BLaER1 (cell line): ENCODE results near the gene RGS19.
A peak's percentile ranks its signal among the peaks of the same experiment; 100 is the strongest.

Experiments
- H3K27ac ChIP-seq: shearing (Covaris generic); formaldehyde crosslinking; 2 replicates; pipeline ENCODE4 v1.8.1; 2022
- H3K27me3 ChIP-seq: shearing (Covaris generic); formaldehyde crosslinking; 2 replicates; pipeline ENCODE4 v1.8.1; 2022
- H3K36me3 ChIP-seq: shearing (Covaris generic); formaldehyde crosslinking; 2 replicates; pipeline ENCODE4 v1.8.1; 2022
- H3K4me1 ChIP-seq: shearing (Covaris generic); formaldehyde crosslinking; 2 replicates; pipeline ENCODE4 v1.8.1; 2022
- H3K4me2 ChIP-seq: shearing (Covaris generic); formaldehyde crosslinking; 2 replicates; pipeline ENCODE4 v1.8.1; 2022
- H3K4me3 ChIP-seq: shearing (Covaris generic); formaldehyde crosslinking; 2 replicates; pipeline ENCODE4 v1.8.1; 2022
- H3K9ac ChIP-seq: shearing (Covaris generic); formaldehyde crosslinking; 2 replicates; pipeline ENCODE4 v1.8.1; 2022
- H3K9me3 ChIP-seq: shearing (Covaris generic); formaldehyde crosslinking; 2 replicates; pipeline ENCODE4 v1.8.1; 2022
- H4K20me1 ChIP-seq: shearing (Covaris generic); formaldehyde crosslinking; 2 replicates; pipeline ENCODE4 v1.8.1; 2022
- Cebpa-rat ChIP-seq: shearing (Covaris generic); IDR thresholded peaks from 2 replicates; pipeline ENCODE4 v1.8.1; 2022

The RGS19 gene

GRCh38 chr20:64051033-64051452 lies 28.3 kb downstream of the RGS19 start:
- peaks cover 12% of the 10 kb centered on the region for H4K20me1 ChIP-seq
- H3K36me3 ChIP-seq = no peaks in the 10 kb centered on the region
- H3K9ac ChIP-seq = no peak overlapping the region
- H3K27me3 ChIP-seq = peaks cover 84% of the 10 kb centered on the region
- H3K4me1 ChIP-seq = peaks cover 75% of the 10 kb centered on the region
- no peak for TF ChIP-seq Cebpa-rat
- peak overlapping the region; percentile 94 for H3K4me2 ChIP-seq
- no peaks in the 10 kb centered on the region for H3K9me3 ChIP-seq
- H3K4me3 ChIP-seq = no peak overlapping the region
- H3K27ac ChIP-seq = no peak overlapping the region

GRCh38 chr20:64050261-64051032 lies 28.9 kb downstream of the RGS19 start:
- H3K9ac ChIP-seq = peak overlapping the region; percentile 57; the same call in 1 of the 2 replicates
- H3K9me3 ChIP-seq = no peaks in the 10 kb centered on the region
- H3K27me3 ChIP-seq = peaks cover 90% of the 10 kb centered on the region
- no peak for TF ChIP-seq Cebpa-rat
- no peak overlapping the region for H3K27ac ChIP-seq
- H3K4me2 ChIP-seq = peak overlapping the region; percentile 94
- H3K36me3 ChIP-seq = no peaks in the 10 kb centered on the region
- peaks cover 12% of the 10 kb centered on the region for H4K20me1 ChIP-seq
- peaks cover 72% of the 10 kb centered on the region for H3K4me1 ChIP-seq
- peak overlapping the region; percentile 66 for H3K4me3 ChIP-seq

DNA sequence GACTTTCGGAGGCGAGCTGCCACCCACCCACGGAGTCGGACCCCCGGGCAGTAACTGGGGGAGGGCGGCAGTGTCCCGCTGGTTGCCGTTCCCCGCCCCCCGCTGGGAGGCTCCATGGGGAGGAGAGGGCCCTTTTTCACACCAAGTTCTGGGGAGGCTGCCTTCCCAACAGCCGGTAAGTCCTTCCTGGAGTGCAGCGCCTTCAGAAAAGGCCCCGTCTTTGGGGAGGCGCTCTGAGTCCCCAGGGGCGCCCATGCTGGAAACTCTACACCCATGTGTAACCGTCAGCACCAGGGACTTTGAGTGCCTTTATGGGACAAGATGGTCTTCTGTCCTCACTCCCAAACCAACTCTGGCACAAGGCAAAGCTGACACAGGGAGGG lies 29.4 kb downstream of the RGS19 start:
- peak overlapping the region; percentile 57; the same call in 1 of the 2 replicates for H3K9ac ChIP-seq
- peak overlapping the region; percentile 94 for H3K4me2 ChIP-seq

DNA sequence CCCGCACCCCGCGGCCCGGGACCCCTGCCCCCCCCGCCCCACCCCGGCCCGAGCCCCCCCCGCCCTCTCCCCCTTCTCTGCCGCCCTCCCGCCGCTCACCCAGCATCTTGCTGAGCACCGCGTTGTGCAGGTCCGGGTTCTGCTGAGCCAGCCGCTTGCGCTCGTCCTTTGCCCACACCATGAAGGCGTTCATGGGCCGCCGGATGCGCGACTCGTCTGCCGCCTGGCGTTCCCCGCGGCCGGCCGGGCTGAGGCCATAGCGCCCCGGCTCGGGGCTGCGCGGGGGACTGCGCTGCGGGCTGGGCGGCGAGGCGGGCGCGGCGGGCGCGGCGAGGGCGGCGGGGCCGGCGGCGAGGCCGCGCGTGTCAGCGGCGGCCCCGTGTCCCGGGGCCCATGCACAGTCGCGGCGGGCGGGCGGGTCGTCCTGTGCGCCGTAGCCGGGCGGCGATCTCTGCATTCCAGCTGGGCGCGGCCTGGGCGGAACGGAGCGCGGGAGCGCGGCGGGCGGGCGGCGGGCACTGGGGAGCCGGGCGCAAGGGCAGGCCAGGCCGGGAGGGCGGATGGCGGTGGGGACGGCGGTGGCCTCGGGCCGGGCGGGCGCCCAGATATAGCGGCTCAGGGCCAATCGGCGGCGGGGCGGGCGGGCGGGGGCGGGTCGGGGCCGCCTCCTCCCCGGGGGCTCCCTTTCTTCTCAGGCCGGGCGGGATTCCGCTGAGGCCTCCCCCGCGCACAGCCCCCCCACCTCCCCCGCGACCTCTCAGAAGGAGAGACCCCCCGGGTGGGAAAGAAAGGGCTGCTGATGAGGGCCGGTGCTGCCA lies 30.0 kb downstream of the RGS19 start, which contains the start of gene SOX18:
TSS of gene SOX18 (minus strand) at position 580 of the 818 bp plus-strand sequence. CDS start at position 457, 123 bp downstream.
- Histone ChIP-seq H3K27me3 (peaks cover 99% of the 10 kb centered on the region), H3K4me1 (peaks cover 62% of the 10 kb centered on the region), H3K4me3 (peak within 1 kb of the TSS; percentile 66), H3K9ac (peak within 1 kb of the TSS; percentile 57; the same call in 1 of the 2 replicates), H4K20me1 (peaks cover 12% of the 10 kb centered on the region), H3K9me3 (no peaks in the 10 kb centered on the region), H3K27ac (no peak within 1 kb of the TSS), H3K36me3 (no peaks in the 10 kb centered on the region), H3K4me2 (peak within 1 kb of the TSS; percentile 94)
- no peak for TF ChIP-seq Cebpa-rat

More for the DNA sequence above, 29.4 kb downstream of the RGS19 start:
- H3K4me1 ChIP-seq = peaks cover 68% of the 10 kb centered on the region
- H3K27me3 ChIP-seq = peaks cover 95% of the 10 kb centered on the region
- no peak overlapping the region for H3K27ac ChIP-seq
- H3K4me3 ChIP-seq = peak overlapping the region; percentile 66
- H4K20me1 ChIP-seq = peaks cover 12% of the 10 kb centered on the region
- no peaks in the 10 kb centered on the region for H3K36me3 ChIP-seq
- no peaks in the 10 kb centered on the region for H3K9me3 ChIP-seq
- no peak for TF ChIP-seq Cebpa-rat

- no peaks in the 10 kb centered on the region for H3K36me3 ChIP-seq
- TF ChIP-seq Cebpa-rat = no peak
- peaks cover 98% of the 10 kb centered on the region for H3K27me3 ChIP-seq
- peak overlapping the region; percentile 41; the same call in 1 of the 2 replicates for H3K4me3 ChIP-seq
- peak overlapping the region; percentile 39 for H3K4me2 ChIP-seq
- H3K4me1 ChIP-seq = peaks cover 55% of the 10 kb centered on the region
- no peaks in the 10 kb centered on the region for H3K9me3 ChIP-seq
- no peak overlapping the region for H3K27ac ChIP-seq
- no peak overlapping the region for H3K9ac ChIP-seq
- peaks cover 12% of the 10 kb centered on the region for H4K20me1 ChIP-seq
These were observed 30.8 kb downstream of the RGS19 start for GRCh38 chr20:64048402-64049044.

DNA sequence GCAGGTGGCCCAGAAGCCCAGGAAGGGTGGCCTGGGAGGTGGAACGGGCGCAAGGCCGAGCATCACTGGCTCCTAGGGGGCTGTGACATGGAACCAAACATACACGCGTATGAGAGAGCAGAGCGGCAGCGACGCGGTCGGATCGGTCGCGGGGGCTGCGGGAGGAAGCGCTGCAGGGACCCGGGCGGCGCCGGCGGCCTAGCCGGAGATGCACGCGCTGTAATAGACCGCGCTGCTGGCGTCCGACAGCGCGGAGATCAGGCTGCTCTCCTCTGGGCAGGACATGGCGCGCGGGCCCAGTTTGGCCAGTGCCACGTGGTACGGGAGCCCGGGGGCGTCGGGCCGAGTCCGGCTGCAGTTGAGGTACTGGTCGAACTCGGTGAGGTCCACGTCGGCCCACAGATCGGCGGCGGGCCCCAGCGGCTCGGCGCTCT lies 31.3 kb downstream of the RGS19 start:
- peaks cover 12% of the 10 kb centered on the region for H4K20me1 ChIP-seq
- H3K27ac ChIP-seq = no peak overlapping the region
- H3K9ac ChIP-seq = no peak overlapping the region
- H3K9me3 ChIP-seq = no peaks in the 10 kb centered on the region
- H3K4me3 ChIP-seq = no peak overlapping the region
- H3K36me3 ChIP-seq = no peaks in the 10 kb centered on the region
- H3K4me2 ChIP-seq = peak overlapping the region; percentile 39
- peaks cover 99% of the 10 kb centered on the region for H3K27me3 ChIP-seq
- peaks cover 54% of the 10 kb centered on the region for H3K4me1 ChIP-seq
- no peak for TF ChIP-seq Cebpa-rat

DNA sequence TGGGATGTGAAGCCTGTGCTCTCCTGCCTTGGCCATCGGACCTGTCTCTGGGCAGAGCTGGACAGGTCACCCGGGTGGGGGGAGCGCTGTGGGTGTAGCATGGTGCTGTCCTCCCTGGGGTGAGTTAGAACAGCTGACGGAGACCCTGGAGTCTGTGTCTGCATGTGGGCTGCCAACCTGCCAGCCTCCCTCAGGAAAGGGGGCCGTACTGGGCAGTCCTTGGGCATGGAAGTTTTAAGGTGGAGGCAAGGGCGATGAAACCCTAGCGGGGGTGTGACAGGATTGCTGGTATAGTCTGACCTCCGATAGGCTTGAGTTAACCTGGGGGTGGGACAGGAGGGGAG lies 32.3 kb downstream of the RGS19 start:
- H3K9ac ChIP-seq = no peak overlapping the region
- H3K36me3 ChIP-seq = no peaks in the 10 kb centered on the region
- H3K4me1 ChIP-seq = peaks cover 51% of the 10 kb centered on the region
- no peak for TF ChIP-seq Cebpa-rat
- no peaks in the 10 kb centered on the region for H3K9me3 ChIP-seq
- H4K20me1 ChIP-seq = peaks cover 12% of the 10 kb centered on the region
- H3K27me3 ChIP-seq = peaks cover 95% of the 10 kb centered on the region
- H3K27ac ChIP-seq = no peak overlapping the region
- no peak overlapping the region for H3K4me3 ChIP-seq
- no peak overlapping the region for H3K4me2 ChIP-seq

- Histone ChIP-seq H3K27ac (no peak overlapping the region), H3K36me3 (no peaks in the 10 kb centered on the region), H4K20me1 (peaks cover 12% of the 10 kb centered on the region), H3K27me3 (peaks cover 95% of the 10 kb centered on the region), H3K4me1 (peaks cover 51% of the 10 kb centered on the region), H3K9ac (no peak overlapping the region), H3K9me3 (no peaks in the 10 kb centered on the region), H3K4me2 (no peak overlapping the region), H3K4me3 (no peak overlapping the region)
- TF ChIP-seq Cebpa-rat = no peak
These were observed 33.8 kb downstream of the RGS19 start for GRCh38 chr20:64045346-64046011.

GRCh38 chr20:64044484-64045247 lies 34.7 kb downstream of the RGS19 start:
- Histone ChIP-seq H3K36me3 (no peaks in the 10 kb centered on the region), H3K9ac (no peak overlapping the region), H4K20me1 (peaks cover 12% of the 10 kb centered on the region), H3K27me3 (peaks cover 95% of the 10 kb centered on the region), H3K4me2 (no peak overlapping the region), H3K4me1 (peaks cover 51% of the 10 kb centered on the region), H3K27ac (no peak overlapping the region), H3K4me3 (no peak overlapping the region), H3K9me3 (no peaks in the 10 kb centered on the region)
- no peak for TF ChIP-seq Cebpa-rat
